ENCODE results near the gene FDX1. TPM values are rescaled to one million over a fixed set of nuclear protein-coding genes. Genes with fewer than 3 reads are reported as not detected.

FDX1 gene
- total RNA-seq, 1 donor from 2014 or later = 23.6 TPM

- no peak for DNase-seq (ENCODE audit: low spot score)
- no peak for ATAC-seq
Measured at GRCh38 chr11:110501428-110501827, 71.7 kb downstream of the FDX1 start.

DNA sequence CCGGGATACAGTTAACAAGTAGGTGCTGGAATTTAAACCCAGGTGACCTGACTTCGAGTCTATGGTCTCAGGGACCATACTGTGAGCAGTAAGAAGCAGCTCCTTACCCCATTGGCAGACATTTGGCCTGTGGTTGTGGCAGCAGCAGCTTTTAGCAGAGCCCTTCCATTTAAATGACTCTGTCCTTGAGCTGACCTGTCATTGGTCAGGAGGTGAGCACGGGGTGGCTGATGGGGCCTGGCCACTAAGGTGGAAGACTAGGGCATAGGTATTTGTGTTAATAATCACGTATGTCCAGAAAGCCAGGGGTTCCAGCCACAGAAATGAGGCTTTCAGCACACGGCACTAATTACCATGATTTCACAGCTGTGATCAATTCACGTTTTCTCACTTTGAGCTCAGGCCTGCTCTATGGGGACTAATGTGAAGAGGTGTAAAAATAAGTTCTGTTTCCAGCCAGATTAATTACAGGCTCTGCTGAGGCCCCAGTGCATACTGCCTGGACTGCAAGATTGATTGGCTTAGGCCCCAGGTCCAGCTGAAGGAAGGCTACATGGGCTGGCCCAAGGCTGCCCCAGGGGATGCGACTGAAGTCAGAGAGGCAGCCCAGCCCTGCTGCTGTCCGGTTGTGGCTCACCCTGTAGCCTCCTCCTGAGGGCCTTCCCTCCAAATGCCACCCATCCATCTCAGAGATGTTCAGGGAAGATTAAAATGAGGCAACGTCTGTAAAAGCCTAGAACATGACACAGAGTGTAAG is 76.0 kb downstream of the FDX1 start:
- DNase-seq (ENCODE audit: low spot score) (no peak), ATAC-seq (no peak)

DNA sequence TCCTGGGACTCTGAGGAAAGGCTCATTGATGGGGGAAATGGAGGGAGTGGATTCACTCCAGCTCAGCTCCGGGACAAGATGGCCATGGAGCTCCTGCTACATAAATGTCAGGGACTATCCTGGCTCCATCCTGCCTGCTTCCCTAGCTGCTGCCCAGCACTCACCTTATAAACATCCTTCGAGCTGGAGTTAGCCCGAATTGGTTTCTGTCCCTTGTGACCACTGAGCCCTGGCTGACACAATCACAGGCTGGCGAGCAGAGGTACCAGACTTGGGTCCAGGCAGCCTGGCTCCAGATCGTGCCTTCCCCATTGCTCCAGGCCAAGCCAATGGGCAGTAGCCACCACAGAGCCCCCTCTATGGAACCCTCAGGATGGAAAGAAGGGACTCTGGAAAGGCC is 77.6 kb downstream of the FDX1 start:
- DNase-seq (ENCODE audit: low spot score) (no peak), ATAC-seq (no peak)

DNA sequence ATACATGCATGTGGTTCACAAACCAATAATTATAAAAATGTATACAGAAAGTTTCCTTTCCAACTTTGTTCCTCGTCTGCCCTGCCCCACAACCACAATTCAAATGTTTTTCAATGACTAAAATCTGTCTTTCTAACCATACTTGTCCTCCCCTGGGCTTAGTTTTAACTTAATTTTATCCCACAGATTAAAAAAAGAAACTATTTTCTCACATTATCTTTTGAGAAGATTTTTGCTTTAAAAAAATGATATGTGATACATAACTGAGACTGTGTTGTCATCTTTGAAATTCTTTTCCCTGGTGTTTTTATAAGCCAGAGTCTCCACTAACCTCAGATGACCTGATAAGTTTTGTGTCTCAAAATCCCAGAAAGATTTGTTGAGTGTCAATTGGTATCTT is 79.0 kb downstream of the FDX1 start:
- ATAC-seq (no peak), DNase-seq (ENCODE audit: low spot score) (no peak)

DNA sequence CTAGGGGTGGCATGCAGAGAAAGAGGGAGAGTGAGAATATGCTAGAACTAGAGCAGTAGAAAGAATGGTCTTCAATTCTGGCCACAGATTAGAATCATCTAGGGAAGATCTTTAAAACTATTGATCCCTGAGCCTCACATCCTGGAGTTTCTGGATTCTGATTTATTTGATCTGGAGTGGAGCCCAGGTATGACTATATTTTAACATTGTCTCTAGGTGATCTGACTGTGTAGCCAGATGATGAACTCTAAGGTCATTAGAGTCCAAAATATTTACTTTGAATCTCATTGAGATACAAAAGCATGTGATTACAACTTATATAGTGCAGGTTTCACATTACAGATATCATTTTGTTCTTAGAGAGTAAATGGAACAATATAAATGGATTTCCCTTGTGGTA is 79.7 kb downstream of the FDX1 start:
- ATAC-seq (peak; percentile 89), DNase-seq (ENCODE audit: low spot score) (no peak)

GRCh38 chr11:110512026-110512425 is 82.3 kb downstream of the FDX1 start:
- DNase-seq (ENCODE audit: low spot score) (no peak), ATAC-seq (no peak)

DNA sequence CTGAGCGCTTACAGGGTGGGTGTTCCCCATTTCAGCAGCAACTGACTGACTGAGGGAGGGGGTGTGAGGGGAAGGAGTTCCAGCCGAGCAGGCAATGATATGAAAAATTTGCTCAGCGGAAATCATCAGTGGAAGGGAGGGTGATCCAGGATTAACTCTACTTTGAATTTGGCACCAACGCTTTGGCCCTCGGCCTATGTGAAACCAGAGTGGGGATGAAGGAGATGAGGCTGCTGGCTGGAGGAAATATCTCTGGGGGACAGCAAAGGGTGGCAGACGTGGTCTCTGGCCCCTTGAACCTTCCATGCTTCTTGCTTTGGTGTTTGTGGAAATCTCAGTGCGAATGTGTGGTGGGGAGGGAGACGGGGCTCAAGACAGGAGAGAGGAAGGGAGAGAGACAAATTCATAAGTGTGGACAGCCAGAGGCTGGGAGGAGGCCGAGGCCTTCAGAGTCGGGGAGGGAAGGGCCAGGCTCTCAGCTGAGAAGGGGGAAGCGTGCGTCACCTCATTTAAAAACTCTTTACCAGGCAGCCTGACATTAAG is 83.6 kb downstream of the FDX1 start:
- DNase-seq (ENCODE audit: low spot score) (no peak), ATAC-seq (no peak)

DNA sequence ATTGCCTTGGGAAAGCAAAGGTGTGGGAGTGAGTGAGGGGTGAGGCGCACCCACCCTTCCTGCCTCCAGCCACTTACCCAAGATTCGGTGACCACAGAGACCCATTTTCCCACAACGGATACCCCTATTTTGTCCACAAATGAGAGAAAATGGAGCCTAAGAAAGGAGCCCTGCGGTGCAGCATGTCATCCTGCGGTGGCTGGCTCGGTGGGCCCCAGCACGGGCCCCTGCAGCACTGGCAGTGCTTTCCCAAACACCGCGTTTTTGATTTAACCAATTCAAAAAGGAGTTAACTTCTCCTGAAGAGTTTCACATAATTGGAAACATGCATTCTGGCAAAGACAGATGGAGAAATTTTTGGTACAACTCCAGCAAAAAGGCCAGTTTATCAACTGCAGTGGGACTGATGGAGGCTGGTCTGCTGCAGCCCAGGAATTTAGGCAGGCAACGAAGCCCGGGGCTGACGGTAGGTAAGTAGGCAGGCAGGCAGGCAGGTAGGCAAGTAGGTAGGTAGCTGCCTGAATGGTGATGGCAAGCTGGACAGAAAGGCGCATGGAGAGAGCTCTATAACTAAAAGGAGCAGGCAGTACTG is 84.2 kb downstream of the FDX1 start:
- no peak for ATAC-seq
- no peak for DNase-seq (ENCODE audit: low spot score)

Other genes starting within 250 kb of the FDX1 start
- gene RDX, start 133.3 kb upstream of the FDX1 start, total RNA-seq = 77.7 TPM

Data from left lobe of liver (tissue), 2 donors.